WTC11 (cell line): ENCODE data around the gene PDE4B.

Experiments used
- ATF3 ChIP-seq: sonication (generic); formaldehyde crosslinking; conservative IDR thresholded peaks from 2 replicates; pipeline ENCODE4 v1.8.1; 2022; ENCODE audit warnings: mild to moderate bottlenecking, missing genetic modification reagents
- CREM ChIP-seq: sonication (generic); formaldehyde crosslinking; IDR thresholded peaks from 2 replicates; pipeline ENCODE4 v1.8.1; 2022; ENCODE audit warnings: mild to moderate bottlenecking, missing genetic modification reagents, moderate library complexity
- GRHL2 ChIP-seq: fragments of 250-450 bp; sonication (Bioruptor Pico); IDR thresholded peaks from 2 replicates; pipeline ENCODE4 v1.8.0; 2022; ENCODE audit warnings: mild to moderate bottlenecking, moderate library complexity; ENCODE audit not compliant: insufficient replicate concordance, severe bottlenecking
- IRF1 ChIP-seq: sonication (generic); formaldehyde crosslinking; IDR thresholded peaks from 2 replicates; pipeline ENCODE4 v1.8.0; 2023; ENCODE audit warnings: missing genetic modification reagents
- NR3C1 ChIP-seq: sonication (generic); formaldehyde crosslinking; conservative IDR thresholded peaks from 2 replicates; pipeline ENCODE4 v1.8.1; 2023; ENCODE audit warnings: low read depth, mild to moderate bottlenecking, missing genetic modification reagents
- USF1 ChIP-seq: sonication (generic); formaldehyde crosslinking; IDR thresholded peaks from 2 replicates; pipeline ENCODE4 v1.8.0; 2022; ENCODE audit warnings: mild to moderate bottlenecking, missing genetic modification reagents
- USF2 ChIP-seq: sonication (generic); formaldehyde crosslinking; IDR thresholded peaks from 2 replicates; pipeline ENCODE4 v1.8.1; 2023; ENCODE audit warnings: mild to moderate bottlenecking, missing genetic modification reagents, moderate library complexity
- ZNF423 ChIP-seq: fragments of 250-450 bp; sonication (Bioruptor Pico); IDR thresholded peaks from 2 replicates; pipeline ENCODE4 v2.1.2; 2022; ENCODE audit warnings: mild to moderate bottlenecking, moderate library complexity
- TF ChIP-seq, protein P1 (sequence below): sonication (generic); formaldehyde crosslinking; IDR thresholded peaks from 2 replicates; pipeline ENCODE4 v1.8.1; 2022; ENCODE audit warnings: mild to moderate bottlenecking, moderate library complexity, missing genetic modification reagents
- TF ChIP-seq, protein P2 (sequence below): fragments of 200-600 bp; IDR thresholded peaks from 2 replicates; pipeline ENCODE4 v1.8.0; 2022; ENCODE audit warnings: antibody characterized with exemption
- TF ChIP-seq, protein P3 (sequence below): sonication (generic); formaldehyde crosslinking; IDR thresholded peaks from 2 replicates; pipeline ENCODE4 v1.8.1; 2022; ENCODE audit warnings: low read depth, missing genetic modification reagents, borderline replicate concordance
- TF ChIP-seq, protein P4 (sequence below): sonication (generic); formaldehyde crosslinking; IDR thresholded peaks from 2 replicates; pipeline ENCODE4 v1.8.1; 2023; ENCODE audit warnings: mild to moderate bottlenecking, missing genetic modification reagents
- TF ChIP-seq, protein P5 (sequence below): sonication (generic); formaldehyde crosslinking; IDR thresholded peaks from 2 replicates; pipeline ENCODE4 v1.8.0; 2023; ENCODE audit warnings: missing genetic modification reagents, mild to moderate bottlenecking, borderline replicate concordance
- TF ChIP-seq, protein P6 (sequence below): fragments of 250-450 bp; sonication (Bioruptor Pico); IDR thresholded peaks from 2 replicates; pipeline ENCODE4 v1.9.0; 2021; ENCODE audit warnings: moderate library complexity, mild to moderate bottlenecking, inconsistent platforms, borderline replicate concordance

- TF ChIP-seq ATF3 (CRISPR knock-in tag) = no peak
- no peak for TF ChIP-seq GRHL2 (CRISPR knock-in tag)
- no peak for TF ChIP-seq USF2 (CRISPR knock-in tag)
- TF ChIP-seq, protein P1, sequence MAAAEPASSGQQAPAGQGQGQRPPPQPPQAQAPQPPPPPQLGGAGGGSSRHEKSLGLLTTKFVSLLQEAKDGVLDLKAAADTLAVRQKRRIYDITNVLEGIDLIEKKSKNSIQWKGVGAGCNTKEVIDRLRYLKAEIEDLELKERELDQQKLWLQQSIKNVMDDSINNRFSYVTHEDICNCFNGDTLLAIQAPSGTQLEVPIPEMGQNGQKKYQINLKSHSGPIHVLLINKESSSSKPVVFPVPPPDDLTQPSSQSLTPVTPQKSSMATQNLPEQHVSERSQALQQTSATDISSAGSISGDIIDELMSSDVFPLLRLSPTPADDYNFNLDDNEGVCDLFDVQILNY (CRISPR knock-in tag) = no peak
- TF ChIP-seq, protein P2, sequence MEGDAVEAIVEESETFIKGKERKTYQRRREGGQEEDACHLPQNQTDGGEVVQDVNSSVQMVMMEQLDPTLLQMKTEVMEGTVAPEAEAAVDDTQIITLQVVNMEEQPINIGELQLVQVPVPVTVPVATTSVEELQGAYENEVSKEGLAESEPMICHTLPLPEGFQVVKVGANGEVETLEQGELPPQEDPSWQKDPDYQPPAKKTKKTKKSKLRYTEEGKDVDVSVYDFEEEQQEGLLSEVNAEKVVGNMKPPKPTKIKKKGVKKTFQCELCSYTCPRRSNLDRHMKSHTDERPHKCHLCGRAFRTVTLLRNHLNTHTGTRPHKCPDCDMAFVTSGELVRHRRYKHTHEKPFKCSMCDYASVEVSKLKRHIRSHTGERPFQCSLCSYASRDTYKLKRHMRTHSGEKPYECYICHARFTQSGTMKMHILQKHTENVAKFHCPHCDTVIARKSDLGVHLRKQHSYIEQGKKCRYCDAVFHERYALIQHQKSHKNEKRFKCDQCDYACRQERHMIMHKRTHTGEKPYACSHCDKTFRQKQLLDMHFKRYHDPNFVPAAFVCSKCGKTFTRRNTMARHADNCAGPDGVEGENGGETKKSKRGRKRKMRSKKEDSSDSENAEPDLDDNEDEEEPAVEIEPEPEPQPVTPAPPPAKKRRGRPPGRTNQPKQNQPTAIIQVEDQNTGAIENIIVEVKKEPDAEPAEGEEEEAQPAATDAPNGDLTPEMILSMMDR = no peak
- no peak for TF ChIP-seq ZNF423
- TF ChIP-seq, protein P3, sequence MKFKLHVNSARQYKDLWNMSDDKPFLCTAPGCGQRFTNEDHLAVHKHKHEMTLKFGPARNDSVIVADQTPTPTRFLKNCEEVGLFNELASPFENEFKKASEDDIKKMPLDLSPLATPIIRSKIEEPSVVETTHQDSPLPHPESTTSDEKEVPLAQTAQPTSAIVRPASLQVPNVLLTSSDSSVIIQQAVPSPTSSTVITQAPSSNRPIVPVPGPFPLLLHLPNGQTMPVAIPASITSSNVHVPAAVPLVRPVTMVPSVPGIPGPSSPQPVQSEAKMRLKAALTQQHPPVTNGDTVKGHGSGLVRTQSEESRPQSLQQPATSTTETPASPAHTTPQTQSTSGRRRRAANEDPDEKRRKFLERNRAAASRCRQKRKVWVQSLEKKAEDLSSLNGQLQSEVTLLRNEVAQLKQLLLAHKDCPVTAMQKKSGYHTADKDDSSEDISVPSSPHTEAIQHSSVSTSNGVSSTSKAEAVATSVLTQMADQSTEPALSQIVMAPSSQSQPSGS (CRISPR knock-in tag) = no peak
- TF ChIP-seq IRF1 (CRISPR knock-in tag) = no peak
- TF ChIP-seq CREM = no peak
- TF ChIP-seq, protein P4, sequence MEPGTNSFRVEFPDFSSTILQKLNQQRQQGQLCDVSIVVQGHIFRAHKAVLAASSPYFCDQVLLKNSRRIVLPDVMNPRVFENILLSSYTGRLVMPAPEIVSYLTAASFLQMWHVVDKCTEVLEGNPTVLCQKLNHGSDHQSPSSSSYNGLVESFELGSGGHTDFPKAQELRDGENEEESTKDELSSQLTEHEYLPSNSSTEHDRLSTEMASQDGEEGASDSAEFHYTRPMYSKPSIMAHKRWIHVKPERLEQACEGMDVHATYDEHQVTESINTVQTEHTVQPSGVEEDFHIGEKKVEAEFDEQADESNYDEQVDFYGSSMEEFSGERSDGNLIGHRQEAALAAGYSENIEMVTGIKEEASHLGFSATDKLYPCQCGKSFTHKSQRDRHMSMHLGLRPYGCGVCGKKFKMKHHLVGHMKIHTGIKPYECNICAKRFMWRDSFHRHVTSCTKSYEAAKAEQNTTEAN (CRISPR knock-in tag) = no peak
- TF ChIP-seq, protein P5, sequence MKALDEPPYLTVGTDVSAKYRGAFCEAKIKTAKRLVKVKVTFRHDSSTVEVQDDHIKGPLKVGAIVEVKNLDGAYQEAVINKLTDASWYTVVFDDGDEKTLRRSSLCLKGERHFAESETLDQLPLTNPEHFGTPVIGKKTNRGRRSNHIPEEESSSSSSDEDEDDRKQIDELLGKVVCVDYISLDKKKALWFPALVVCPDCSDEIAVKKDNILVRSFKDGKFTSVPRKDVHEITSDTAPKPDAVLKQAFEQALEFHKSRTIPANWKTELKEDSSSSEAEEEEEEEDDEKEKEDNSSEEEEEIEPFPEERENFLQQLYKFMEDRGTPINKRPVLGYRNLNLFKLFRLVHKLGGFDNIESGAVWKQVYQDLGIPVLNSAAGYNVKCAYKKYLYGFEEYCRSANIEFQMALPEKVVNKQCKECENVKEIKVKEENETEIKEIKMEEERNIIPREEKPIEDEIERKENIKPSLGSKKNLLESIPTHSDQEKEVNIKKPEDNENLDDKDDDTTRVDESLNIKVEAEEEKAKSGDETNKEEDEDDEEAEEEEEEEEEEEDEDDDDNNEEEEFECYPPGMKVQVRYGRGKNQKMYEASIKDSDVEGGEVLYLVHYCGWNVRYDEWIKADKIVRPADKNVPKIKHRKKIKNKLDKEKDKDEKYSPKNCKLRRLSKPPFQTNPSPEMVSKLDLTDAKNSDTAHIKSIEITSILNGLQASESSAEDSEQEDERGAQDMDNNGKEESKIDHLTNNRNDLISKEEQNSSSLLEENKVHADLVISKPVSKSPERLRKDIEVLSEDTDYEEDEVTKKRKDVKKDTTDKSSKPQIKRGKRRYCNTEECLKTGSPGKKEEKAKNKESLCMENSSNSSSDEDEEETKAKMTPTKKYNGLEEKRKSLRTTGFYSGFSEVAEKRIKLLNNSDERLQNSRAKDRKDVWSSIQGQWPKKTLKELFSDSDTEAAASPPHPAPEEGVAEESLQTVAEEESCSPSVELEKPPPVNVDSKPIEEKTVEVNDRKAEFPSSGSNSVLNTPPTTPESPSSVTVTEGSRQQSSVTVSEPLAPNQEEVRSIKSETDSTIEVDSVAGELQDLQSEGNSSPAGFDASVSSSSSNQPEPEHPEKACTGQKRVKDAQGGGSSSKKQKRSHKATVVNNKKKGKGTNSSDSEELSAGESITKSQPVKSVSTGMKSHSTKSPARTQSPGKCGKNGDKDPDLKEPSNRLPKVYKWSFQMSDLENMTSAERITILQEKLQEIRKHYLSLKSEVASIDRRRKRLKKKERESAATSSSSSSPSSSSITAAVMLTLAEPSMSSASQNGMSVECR = no peak
- TF ChIP-seq, protein P6, sequence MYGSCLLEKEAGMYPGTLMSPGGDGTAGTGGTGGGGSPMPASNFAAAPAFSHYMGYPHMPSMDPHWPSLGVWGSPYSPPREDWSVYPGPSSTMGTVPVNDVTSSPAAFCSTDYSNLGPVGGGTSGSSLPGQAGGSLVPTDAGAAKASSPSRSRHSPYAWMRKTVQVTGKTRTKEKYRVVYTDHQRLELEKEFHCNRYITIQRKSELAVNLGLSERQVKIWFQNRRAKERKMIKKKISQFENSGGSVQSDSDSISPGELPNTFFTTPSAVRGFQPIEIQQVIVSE (CRISPR knock-in tag) = no peak
- no peak for TF ChIP-seq USF1 (CRISPR knock-in tag)
- TF ChIP-seq NR3C1 (CRISPR knock-in tag) = no peak
These were observed 292.9 kb downstream of the PDE4B start for GRCh38 chr1:66085600-66085999.
